GM23338 (cell line): ENCODE measurements around the gene YES1. TPM values are rescaled to one million over a fixed set of nuclear protein-coding genes. Genes with fewer than 3 reads are reported as not detected.

ENCODE experiments used
- ATAC-seq: fragments of 200-7000 bp; cut with Tn5 transposase; 3 replicates; pipeline ENCODE4 v1.9.1; 2020
- DNase-seq: peaks from one replicate; pipeline ENCODE4 v3.0.0-alpha.2; 2015; ENCODE audit warnings: low spot score
- H2AFZ ChIP-seq: fragments of 200-600 bp; sonication (generic); 2 replicates; pipeline ENCODE4 v1.8.0; 2016; ENCODE audit warnings: antibody characterized with exemption, mild to moderate bottlenecking, moderate library complexity
- H3F3A ChIP-seq: fragments of 200-600 bp; sonication (generic); replicated peaks from 2 replicates; pipeline ENCODE4 v1.8.0; 2017; ENCODE audit warnings: antibody characterized with exemption, mixed run types, low read depth
- H3K27ac ChIP-seq: fragments of 200-600 bp; sonication (generic); 2 replicates; pipeline ENCODE4 v1.6.1; 2016; ENCODE audit warnings: low read depth
- H3K27me3 ChIP-seq: fragments of 200-600 bp; sonication (generic); 2 replicates; pipeline ENCODE4 v1.8.0; 2016; ENCODE audit warnings: mild to moderate bottlenecking, mixed run types, moderate library complexity; ENCODE audit not compliant: insufficient read depth
- H3K36me3 ChIP-seq: fragments of 200-600 bp; sonication (generic); 2 replicates; pipeline ENCODE4 v1.8.0; 2016; ENCODE audit warnings: mild to moderate bottlenecking; ENCODE audit not compliant: insufficient read depth
- H3K4me1 ChIP-seq: fragments of 200-600 bp; sonication (generic); 2 replicates; pipeline ENCODE4 v1.8.0; 2016; ENCODE audit warnings: mild to moderate bottlenecking, moderate library complexity; ENCODE audit not compliant: insufficient read depth
- H3K4me2 ChIP-seq: fragments of 200-600 bp; sonication (generic); 2 replicates; pipeline ENCODE4 v1.7.1; 2017; ENCODE audit warnings: mixed run types
- H3K4me3 ChIP-seq: fragments of 200-600 bp; sonication (generic); 2 replicates; pipeline ENCODE4 v1.6.1; 2016; ENCODE audit warnings: mixed run types
- H3K79me2 ChIP-seq: fragments of 200-600 bp; sonication (generic); replicated peaks from 2 replicates; pipeline ENCODE4 v1.8.0; 2017; ENCODE audit warnings: mild to moderate bottlenecking; ENCODE audit not compliant: insufficient read depth
- H3K9me2 ChIP-seq: fragments of 200-600 bp; sonication (generic); 2 replicates; pipeline ENCODE4 v1.8.0; 2017; ENCODE audit not compliant: insufficient read depth
- H4K20me1 ChIP-seq: fragments of 200-600 bp; sonication (generic); replicated peaks from 2 replicates; pipeline ENCODE4 v1.8.0; 2017; ENCODE audit warnings: mild to moderate bottlenecking; ENCODE audit not compliant: insufficient read depth
- H3K27ac Mint-ChIP-seq: 2 replicates; pipeline ENCODE4 v1.8.0; 2020; ENCODE audit warnings: inconsistent platforms, mild to moderate bottlenecking, moderate library complexity, mixed read lengths
- H3K27me3 Mint-ChIP-seq: 3 replicates; pipeline ENCODE4 v1.8.0; 2022; ENCODE audit warnings: low read depth, mild to moderate bottlenecking, moderate library complexity, mixed read lengths, inconsistent platforms; ENCODE audit not compliant: insufficient read depth, poor library complexity
- H3K36me3 Mint-ChIP-seq: 3 replicates; pipeline ENCODE4 v1.8.0; 2021; ENCODE audit warnings: low read depth, mild to moderate bottlenecking, inconsistent platforms, moderate library complexity, mixed read lengths
- H3K4me1 Mint-ChIP-seq: 3 replicates; pipeline ENCODE4 v1.8.0; 2020; ENCODE audit warnings: mild to moderate bottlenecking, inconsistent platforms, mixed read lengths
- H3K4me3 Mint-ChIP-seq: 3 replicates; pipeline ENCODE4 v1.8.0; 2021; ENCODE audit warnings: moderate library complexity, mild to moderate bottlenecking, inconsistent platforms, mixed read lengths
- H3K9me3 Mint-ChIP-seq: 3 replicates; pipeline ENCODE4 v1.8.0; 2020; ENCODE audit warnings: moderate library complexity, mild to moderate bottlenecking, inconsistent platforms, mixed read lengths
- CREB1 ChIP-seq: fragments of 250-450 bp; sonication (Bioruptor Pico); IDR thresholded peaks from 2 replicates; pipeline ENCODE4 v1.5.0; 2020; ENCODE audit warnings: low read depth, mild to moderate bottlenecking, moderate library complexity
- POLR2AphosphoS5 ChIP-seq: IDR thresholded peaks from 2 replicates; pipeline ENCODE4 v1.6.1; 2016; ENCODE audit warnings: antibody characterized with exemption, low read depth
- polyA plus RNA-seq: library from polyadenylated mRNA; unstranded; fragments of >200 nt; fragmentation: Nextera tagmentation; extraction: Ambion mirVana; gene quantifications from 2 replicates; pipeline ENCODE4 v1.2.1, GENCODE V29; 2016
- total RNA-seq: library from RNA; depleted of rRNA; stranded (reverse); fragments of >200 nt; shearing (Covaris generic); gene quantifications from 2 replicates; pipeline ENCODE4 v1.2.3, GENCODE V29; 2014
- TF ChIP-seq, protein P1 (sequence below): fragments of 250-450 bp; sonication (Bioruptor Pico); IDR thresholded peaks from 2 replicates; pipeline ENCODE4 v1.5.0; 2020; ENCODE audit warnings: mild to moderate bottlenecking, moderate library complexity

The YES1 gene
- total and polyA plus RNA-seq, 2 experiments from 2014 or later = 25.4 to 327 TPM

DNA sequence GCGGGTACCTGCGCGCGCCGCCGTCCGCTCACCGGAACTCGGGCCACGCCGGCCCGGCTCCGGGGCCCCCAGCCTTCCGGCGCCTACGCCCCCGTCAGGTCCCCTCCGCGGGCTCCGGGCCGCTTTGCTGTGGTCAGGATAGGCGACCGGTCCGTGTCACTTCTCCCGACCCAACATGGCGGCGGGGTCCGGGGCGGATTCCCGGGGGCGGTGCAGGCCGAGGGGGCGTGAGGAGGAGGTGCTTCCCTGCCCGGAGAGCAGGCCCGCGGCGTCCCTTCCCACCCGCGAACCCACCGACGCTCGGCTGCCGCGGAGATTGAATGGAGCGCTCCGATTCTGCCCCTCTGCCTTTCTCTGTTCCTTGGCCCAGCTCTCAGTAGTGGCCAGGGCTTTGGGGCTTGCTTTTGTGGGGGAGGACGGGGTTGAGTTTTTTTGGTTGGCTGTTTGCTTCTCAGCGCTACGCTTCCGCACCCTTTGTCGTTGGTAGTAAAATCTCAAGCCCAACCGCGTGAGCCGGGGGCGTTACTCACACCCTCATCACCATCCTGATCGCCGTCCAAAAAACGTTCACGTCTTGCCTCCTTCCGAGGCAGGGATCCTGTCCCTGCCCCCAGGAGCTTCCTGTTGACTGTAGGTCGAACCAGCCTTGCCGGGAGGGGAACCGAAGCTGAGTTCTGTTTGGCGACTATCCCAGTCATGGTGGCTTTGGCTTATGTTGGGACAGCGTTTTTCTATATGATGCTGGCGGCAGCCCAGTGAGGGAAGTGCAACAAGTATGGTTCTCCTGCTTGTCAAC, 532 bp upstream of the YES1 start:
- Histone ChIP-seq H3K4me1 (peaks cover 27% of the 10 kb centered on the region), H3K27ac (peak overlapping the region; percentile 99), H3K4me3 (peak overlapping the region; percentile 90), H3K27me3 (no peaks in the 10 kb centered on the region), H3F3A (peaks cover 6% of the 10 kb centered on the region; the same call in 1 of the 2 replicates), H3K9me2 (no peaks in the 10 kb centered on the region), H3K4me2 (peak overlapping the region; percentile 87), H3K36me3 (no peaks in the 10 kb centered on the region), H4K20me1 (peaks cover 15% of the 10 kb centered on the region; the same call in 1 of the 2 replicates), H3K79me2 (peaks cover 38% of the 10 kb centered on the region), H2AFZ (peak overlapping the region; percentile 75)
- H3K9me3 Mint-ChIP-seq = no peaks in the 10 kb centered on the region
- DNase-seq (peak; percentile 84), ATAC-seq (peak; percentile 84)
- H3K27ac Mint-ChIP-seq = peak overlapping the region; percentile 99
- peak overlapping the region; percentile 98 for H3K4me3 Mint-ChIP-seq
- H3K27me3 Mint-ChIP-seq = peaks cover 11% of the 10 kb centered on the region
- no peaks in the 10 kb centered on the region; the same call in 2 of the 3 replicates for H3K36me3 Mint-ChIP-seq
- H3K4me1 Mint-ChIP-seq = peaks cover 40% of the 10 kb centered on the region
- peak; percentile 55 for TF ChIP-seq POLR2AphosphoS5
- TF ChIP-seq, protein P1, sequence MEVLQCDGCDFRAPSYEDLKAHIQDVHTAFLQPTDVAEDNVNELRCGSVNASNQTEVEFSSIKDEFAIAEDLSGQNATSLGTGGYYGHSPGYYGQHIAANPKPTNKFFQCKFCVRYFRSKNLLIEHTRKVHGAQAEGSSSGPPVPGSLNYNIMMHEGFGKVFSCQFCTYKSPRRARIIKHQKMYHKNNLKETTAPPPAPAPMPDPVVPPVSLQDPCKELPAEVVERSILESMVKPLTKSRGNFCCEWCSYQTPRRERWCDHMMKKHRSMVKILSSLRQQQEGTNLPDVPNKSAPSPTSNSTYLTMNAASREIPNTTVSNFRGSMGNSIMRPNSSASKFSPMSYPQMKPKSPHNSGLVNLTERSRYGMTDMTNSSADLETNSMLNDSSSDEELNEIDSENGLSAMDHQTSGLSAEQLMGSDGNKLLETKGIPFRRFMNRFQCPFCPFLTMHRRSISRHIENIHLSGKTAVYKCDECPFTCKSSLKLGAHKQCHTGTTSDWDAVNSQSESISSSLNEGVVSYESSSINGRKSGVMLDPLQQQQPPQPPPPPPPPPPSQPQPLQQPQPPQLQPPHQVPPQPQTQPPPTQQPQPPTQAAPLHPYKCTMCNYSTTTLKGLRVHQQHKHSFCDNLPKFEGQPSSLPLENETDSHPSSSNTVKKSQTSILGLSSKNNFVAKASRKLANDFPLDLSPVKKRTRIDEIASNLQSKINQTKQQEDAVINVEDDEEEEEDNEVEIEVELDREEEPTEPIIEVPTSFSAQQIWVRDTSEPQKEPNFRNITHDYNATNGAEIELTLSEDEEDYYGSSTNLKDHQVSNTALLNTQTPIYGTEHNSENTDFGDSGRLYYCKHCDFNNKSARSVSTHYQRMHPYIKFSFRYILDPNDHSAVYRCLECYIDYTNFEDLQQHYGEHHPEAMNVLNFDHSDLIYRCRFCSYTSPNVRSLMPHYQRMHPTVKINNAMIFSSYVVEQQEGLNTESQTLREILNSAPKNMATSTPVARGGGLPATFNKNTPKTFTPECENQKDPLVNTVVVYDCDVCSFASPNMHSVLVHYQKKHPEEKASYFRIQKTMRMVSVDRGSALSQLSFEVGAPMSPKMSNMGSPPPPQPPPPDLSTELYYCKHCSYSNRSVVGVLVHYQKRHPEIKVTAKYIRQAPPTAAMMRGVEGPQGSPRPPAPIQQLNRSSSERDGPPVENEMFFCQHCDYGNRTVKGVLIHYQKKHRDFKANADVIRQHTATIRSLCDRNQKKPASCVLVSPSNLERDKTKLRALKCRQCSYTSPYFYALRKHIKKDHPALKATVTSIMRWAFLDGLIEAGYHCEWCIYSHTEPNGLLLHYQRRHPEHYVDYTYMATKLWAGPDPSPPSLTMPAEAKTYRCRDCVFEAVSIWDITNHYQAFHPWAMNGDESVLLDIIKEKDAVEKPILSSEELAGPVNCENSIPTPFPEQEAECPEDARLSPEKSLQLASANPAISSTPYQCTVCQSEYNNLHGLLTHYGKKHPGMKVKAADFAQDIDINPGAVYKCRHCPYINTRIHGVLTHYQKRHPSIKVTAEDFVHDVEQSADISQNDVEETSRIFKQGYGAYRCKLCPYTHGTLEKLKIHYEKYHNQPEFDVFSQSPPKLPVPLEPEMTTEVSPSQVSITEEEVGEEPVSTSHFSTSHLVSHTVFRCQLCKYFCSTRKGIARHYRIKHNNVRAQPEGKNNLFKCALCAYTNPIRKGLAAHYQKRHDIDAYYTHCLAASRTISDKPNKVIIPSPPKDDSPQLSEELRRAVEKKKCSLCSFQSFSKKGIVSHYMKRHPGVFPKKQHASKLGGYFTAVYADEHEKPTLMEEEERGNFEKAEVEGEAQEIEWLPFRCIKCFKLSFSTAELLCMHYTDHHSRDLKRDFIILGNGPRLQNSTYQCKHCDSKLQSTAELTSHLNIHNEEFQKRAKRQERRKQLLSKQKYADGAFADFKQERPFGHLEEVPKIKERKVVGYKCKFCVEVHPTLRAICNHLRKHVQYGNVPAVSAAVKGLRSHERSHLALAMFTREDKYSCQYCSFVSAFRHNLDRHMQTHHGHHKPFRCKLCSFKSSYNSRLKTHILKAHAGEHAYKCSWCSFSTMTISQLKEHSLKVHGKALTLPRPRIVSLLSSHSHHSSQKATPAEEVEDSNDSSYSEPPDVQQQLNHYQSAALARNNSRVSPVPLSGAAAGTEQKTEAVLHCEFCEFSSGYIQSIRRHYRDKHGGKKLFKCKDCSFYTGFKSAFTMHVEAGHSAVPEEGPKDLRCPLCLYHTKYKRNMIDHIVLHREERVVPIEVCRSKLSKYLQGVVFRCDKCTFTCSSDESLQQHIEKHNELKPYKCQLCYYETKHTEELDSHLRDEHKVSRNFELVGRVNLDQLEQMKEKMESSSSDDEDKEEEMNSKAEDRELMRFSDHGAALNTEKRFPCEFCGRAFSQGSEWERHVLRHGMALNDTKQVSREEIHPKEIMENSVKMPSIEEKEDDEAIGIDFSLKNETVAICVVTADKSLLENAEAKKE (CRISPR knock-in tag) = no peak
- TF ChIP-seq CREB1 = peak; percentile 49; the same call in 1 of the 2 replicates
